A673 (cell line): ENCODE results near the gene HAND2.

Source experiments
- EZH2 ChIP-seq: fragments of 200-600 bp; sonication (generic); IDR thresholded peaks from 2 replicates; pipeline ENCODE4 v1.6.1; 2017; ENCODE audit warnings: borderline replicate concordance, low read depth, mild to moderate bottlenecking, mixed read lengths, antibody characterized with exemption, low read length; ENCODE audit not compliant: poor library complexity, severe bottlenecking
- TF ChIP-seq, protein P1 (sequence below): fragments of 300-800, 200-600 bp; sonication (generic); conservative IDR thresholded peaks from 2 replicates; pipeline ENCODE4 v1.5.1; 2017; ENCODE audit warnings: low read depth, mild to moderate bottlenecking, antibody characterized with exemption, low read length, moderate library complexity, mixed read lengths

- TF ChIP-seq, protein P1, sequence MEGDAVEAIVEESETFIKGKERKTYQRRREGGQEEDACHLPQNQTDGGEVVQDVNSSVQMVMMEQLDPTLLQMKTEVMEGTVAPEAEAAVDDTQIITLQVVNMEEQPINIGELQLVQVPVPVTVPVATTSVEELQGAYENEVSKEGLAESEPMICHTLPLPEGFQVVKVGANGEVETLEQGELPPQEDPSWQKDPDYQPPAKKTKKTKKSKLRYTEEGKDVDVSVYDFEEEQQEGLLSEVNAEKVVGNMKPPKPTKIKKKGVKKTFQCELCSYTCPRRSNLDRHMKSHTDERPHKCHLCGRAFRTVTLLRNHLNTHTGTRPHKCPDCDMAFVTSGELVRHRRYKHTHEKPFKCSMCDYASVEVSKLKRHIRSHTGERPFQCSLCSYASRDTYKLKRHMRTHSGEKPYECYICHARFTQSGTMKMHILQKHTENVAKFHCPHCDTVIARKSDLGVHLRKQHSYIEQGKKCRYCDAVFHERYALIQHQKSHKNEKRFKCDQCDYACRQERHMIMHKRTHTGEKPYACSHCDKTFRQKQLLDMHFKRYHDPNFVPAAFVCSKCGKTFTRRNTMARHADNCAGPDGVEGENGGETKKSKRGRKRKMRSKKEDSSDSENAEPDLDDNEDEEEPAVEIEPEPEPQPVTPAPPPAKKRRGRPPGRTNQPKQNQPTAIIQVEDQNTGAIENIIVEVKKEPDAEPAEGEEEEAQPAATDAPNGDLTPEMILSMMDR = no peak
- no peak for TF ChIP-seq EZH2
Observed at GRCh38 chr4:173518425-173519102, 11.5 kb downstream of the HAND2 start.
